Esophagus squamous epithelium (tissue), 5 donors: Measurements from ENCODE around the gene PTPRM. TPM values are rescaled to one million over a fixed set of nuclear protein-coding genes. Genes with fewer than 3 reads are reported as not detected.

Experiments
- DNase-seq: peaks from one replicate; lab custom pipeline; 2025; lab: John Stamatoyannopoulos, UW
- H3K27ac ChIP-seq, 4 donors: fragments of 200-600 bp; sonication (generic); one replicate each; pipeline ENCODE4 v1.5.1; 2016 to 2019; ENCODE audit warnings: mild to moderate bottlenecking in 1 of 4
- H3K27me3 ChIP-seq, 4 donors: fragments of 200-600 bp; sonication (generic); 1 replicate in 3 of 4; 2 replicates in 1 of 4; pipeline versions ENCODE4 v1.5.1 to v1.6.0; 2017 to 2021; ENCODE audit warnings: antibody characterized with exemption in 1 of 4
- H3K36me3 ChIP-seq, 3 donors: fragments of 200-600 bp; sonication (generic); one replicate each; pipeline ENCODE4 v1.5.1; 2016 to 2019
- H3K4me1 ChIP-seq, 3 donors: fragments of 200-600 bp; sonication (generic); one replicate each; pipeline ENCODE4 v1.5.1; 2017 to 2019
- H3K4me3 ChIP-seq, 4 donors: fragments of 200-600 bp; sonication (generic); 1 replicate in 3 of 4; 2 replicates in 1 of 4; pipeline ENCODE4 v1.5.1; 2016 to 2019; ENCODE audit warnings: mild to moderate bottlenecking in 2 of 4, moderate library complexity in 1 of 4
- H3K9me3 ChIP-seq, 3 donors: fragments of 200-600 bp; sonication (generic); one replicate each; pipeline ENCODE4 v1.5.1; 2016 to 2019
- POLR2A ChIP-seq, 4 donors: fragments of 450-650 bp; IDR thresholded peaks; one replicate each; pipeline ENCODE4 v1.6.1; 2017; ENCODE audit warnings: antibody characterized with exemption in 4 of 4, mild to moderate bottlenecking in 4 of 4, moderate library complexity in 3 of 4
- WGBS, 2 donors: methylation state at CpG; one replicate each; pipeline ENCODE4 v1.1.5; 2018; 5-methylcytosine and 5-hydroxymethylcytosine counted together
- intact Hi-C: fragments of 100-400 bp; cut with DNase I; formaldehyde crosslinking; loops from one replicate; pipeline ENCODE4 v1.15.0; 2022
- total RNA-seq, 4 donors: library from RNA; depleted of rRNA; stranded (reverse); fragments of >200 nt; gene quantifications; one replicate each; pipeline ENCODE4 v1.1.0, GENCODE V29; 2016
- TF ChIP-seq, protein P1 (sequence below), 6 experiments: fragments of 450-650 bp in 4 of 6; fragments of 200-600 bp in 2 of 6; sonication (generic) in 2 of 6; IDR thresholded peaks; one replicate each; pipeline ENCODE4 v1.5.1; 2016 to 2019; ENCODE audit warnings: antibody characterized with exemption in 6 of 6, mild to moderate bottlenecking in 4 of 6, moderate library complexity in 4 of 6
- donor health status: DM: yes; HTN: yes; CAD: no.

Gene PTPRM
- total RNA-seq, 4 donors from 2014 or later: 6.5 to 38.7 (median 11.1) TPM

DNA sequence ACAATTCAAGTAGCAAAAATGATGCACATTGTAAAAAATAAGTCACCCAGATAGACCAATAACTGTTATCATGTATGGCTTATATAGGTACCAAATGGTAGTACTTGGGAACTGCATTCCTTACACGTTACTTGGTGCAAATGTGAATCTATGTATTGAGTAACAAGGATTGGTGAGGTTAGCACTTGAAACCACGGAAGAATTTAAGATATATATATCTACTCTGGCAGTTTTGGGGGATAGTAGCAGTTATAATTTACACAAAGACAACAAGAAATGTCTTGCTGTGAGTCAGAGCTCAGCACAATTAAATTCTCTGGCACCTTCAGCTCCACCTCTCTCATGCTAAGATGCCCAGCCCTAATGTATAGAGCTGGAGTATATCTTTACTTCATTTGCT lies 682.7 kb downstream of the PTPRM start:
- intact Hi-C loops: no loop called here

DNA sequence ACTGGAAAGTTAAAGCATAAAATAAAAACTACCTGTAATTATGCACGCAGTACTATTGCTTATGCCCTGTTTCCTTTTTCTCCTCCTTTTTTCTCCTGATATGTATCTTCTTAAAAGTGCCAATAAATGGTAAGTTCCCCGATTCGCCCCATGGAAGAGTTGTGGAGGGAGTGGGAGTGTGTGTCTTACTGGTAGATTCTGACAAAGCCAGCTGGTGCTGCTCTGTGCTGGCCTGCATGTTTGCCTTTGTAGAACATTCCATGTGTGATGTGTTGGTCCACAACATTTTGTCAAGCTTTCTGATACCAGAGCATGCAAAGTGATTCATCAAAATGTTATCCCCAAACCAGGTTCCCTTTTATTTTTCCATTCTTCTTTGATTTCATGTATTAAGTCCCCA lies 685.3 kb downstream of the PTPRM start:
- no peaks in the 10 kb centered on the region for H3K9me3 ChIP-seq
- no peak for TF ChIP-seq POLR2A (IDR thresholded peaks at IDR 0.05)
- TF ChIP-seq, protein P1, sequence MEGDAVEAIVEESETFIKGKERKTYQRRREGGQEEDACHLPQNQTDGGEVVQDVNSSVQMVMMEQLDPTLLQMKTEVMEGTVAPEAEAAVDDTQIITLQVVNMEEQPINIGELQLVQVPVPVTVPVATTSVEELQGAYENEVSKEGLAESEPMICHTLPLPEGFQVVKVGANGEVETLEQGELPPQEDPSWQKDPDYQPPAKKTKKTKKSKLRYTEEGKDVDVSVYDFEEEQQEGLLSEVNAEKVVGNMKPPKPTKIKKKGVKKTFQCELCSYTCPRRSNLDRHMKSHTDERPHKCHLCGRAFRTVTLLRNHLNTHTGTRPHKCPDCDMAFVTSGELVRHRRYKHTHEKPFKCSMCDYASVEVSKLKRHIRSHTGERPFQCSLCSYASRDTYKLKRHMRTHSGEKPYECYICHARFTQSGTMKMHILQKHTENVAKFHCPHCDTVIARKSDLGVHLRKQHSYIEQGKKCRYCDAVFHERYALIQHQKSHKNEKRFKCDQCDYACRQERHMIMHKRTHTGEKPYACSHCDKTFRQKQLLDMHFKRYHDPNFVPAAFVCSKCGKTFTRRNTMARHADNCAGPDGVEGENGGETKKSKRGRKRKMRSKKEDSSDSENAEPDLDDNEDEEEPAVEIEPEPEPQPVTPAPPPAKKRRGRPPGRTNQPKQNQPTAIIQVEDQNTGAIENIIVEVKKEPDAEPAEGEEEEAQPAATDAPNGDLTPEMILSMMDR (IDR thresholded peaks at IDR 0.05): no peak
- no peak overlapping the region for H3K4me3 ChIP-seq
- H3K4me1 ChIP-seq: no peaks in the 10 kb centered on the region
- 88 to 91% methylated on average over 3 of the region's 3 CpGs for WGBS, 2 donors
- no peaks in the 10 kb centered on the region for H3K27me3 ChIP-seq
- H3K36me3 ChIP-seq: peaks cover 0 to 9% (median 0%) of the 10 kb centered on the region in 3 donors
- DNase-seq: no peak
- intact Hi-C loops: no loop called here
- no peak overlapping the region for H3K27ac ChIP-seq

More for the DNA sequence above, 682.7 kb downstream of the PTPRM start:
- TF ChIP-seq, protein P1 (IDR thresholded peaks at IDR 0.05): no peak
- TF ChIP-seq POLR2A (IDR thresholded peaks at IDR 0.05): no peak
- no peaks in the 10 kb centered on the region for H3K9me3 ChIP-seq
- no peaks in the 10 kb centered on the region for H3K4me1 ChIP-seq
- no peak overlapping the region for H3K4me3 ChIP-seq
- no peak overlapping the region for H3K27ac ChIP-seq
- H3K36me3 ChIP-seq: peaks cover 0 to 9% (median 0%) of the 10 kb centered on the region in 3 donors
- 74 to 86% methylated on average over 2 of the region's 2 CpGs for WGBS, 2 donors
- no peak for DNase-seq
- H3K27me3 ChIP-seq: no peaks in the 10 kb centered on the region

DNA sequence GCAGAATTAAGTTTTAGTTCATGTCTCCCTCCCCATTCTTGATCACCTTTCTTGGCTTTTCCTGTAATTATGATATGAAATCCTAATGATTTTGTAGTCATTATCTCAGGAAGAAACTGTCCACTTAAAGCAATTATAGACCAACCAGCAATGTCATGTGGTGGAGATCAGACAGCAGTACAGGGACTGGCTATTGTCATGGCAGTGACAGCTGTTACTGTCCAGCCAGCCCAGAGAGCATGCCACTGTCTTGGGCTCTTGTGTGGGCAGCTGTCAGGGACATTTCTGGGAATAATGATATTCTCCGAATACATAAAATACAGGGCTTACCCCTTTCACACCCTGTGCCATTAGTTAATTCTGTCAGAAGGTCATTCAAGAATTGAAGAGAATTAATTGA lies 686.8 kb downstream of the PTPRM start:
- no peaks in the 10 kb centered on the region for H3K4me1 ChIP-seq
- no peaks in the 10 kb centered on the region for H3K27me3 ChIP-seq
- no peak overlapping the region for H3K4me3 ChIP-seq
- H3K36me3 ChIP-seq: peaks cover 0 to 9% (median 0%) of the 10 kb centered on the region in 3 donors
- no peaks in the 10 kb centered on the region for H3K9me3 ChIP-seq
- H3K27ac ChIP-seq: no peak overlapping the region
- intact Hi-C loops: no loop called here
- WGBS, 2 donors: 100% methylated on average over 1 of the region's 1 CpG
- DNase-seq: no peak
- TF ChIP-seq, protein P1 (IDR thresholded peaks at IDR 0.05): no peak
- no peak for TF ChIP-seq POLR2A (IDR thresholded peaks at IDR 0.05)

DNA sequence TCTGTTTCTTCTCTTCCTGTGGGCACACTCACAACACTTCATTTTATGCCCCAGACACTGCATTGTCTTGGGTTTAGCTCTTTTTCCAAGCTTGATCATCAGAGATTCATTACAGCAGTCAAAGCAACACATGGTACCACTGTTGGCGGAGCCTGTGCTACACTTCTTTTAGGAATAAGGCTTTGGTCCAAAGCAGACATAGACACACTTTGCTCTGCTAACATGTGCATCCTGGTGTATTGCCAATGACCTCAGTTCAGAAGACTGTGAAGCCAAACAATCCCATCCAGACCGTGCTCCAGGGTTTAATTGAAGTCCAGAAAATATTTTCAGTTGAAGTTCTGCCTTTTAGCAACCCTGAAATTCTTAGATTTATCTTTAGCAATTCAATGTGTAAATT lies 687.5 kb downstream of the PTPRM start:
- DNase-seq: no peak
- WGBS, 2 donors: 73 to 80% methylated on average over 2 of the region's 2 CpGs

DNA sequence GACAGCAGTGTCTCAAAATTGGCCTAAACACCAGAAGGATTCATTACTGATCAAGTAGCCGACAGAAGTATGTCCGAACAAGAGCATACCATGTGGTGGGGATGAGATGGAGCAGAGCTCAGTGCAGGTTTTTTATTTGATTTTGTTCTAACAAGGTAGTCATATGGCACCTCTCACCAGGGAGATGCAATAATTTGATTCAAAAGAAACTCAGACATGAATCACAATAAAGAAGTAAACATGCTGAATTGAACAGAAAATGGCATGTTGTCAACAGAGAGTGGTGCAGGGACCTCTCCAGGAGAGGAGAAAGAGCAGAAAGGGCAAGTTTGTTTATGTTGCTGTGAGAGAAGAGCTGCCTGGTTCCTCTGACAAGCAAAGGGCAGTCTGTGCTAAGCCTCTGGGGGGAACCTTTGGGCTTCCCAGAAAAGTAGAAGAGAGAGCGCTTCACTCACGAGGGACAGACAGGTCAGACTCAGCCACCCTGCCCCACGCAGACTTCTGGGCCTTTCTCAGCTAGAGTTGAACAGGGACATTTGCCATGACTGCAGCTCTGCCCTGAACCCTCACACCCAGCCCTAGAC lies 690.8 kb downstream of the PTPRM start:
- H3K36me3 ChIP-seq: peaks cover 0 to 9% (median 0%) of the 10 kb centered on the region in 3 donors
- TF ChIP-seq, protein P1 (IDR thresholded peaks at IDR 0.05): no peak
- no peak for TF ChIP-seq POLR2A (IDR thresholded peaks at IDR 0.05)
- DNase-seq: no peak
- H3K27me3 ChIP-seq: no peaks in the 10 kb centered on the region
- no peak overlapping the region for H3K27ac ChIP-seq
- WGBS, 2 donors: 80 to 88% methylated on average over 4 to 5 of the region's 5 CpGs
- intact Hi-C loops: no loop called here
- no peaks in the 10 kb centered on the region for H3K9me3 ChIP-seq
- H3K4me1 ChIP-seq: peaks cover 0 to 5% (median 0%) of the 10 kb centered on the region in 3 donors
- H3K4me3 ChIP-seq: no peak overlapping the region

More for the DNA sequence above, 687.5 kb downstream of the PTPRM start:
- Histone ChIP-seq H3K27me3 (no peaks in the 10 kb centered on the region), H3K36me3 (peaks cover 0 to 9% (median 0%) of the 10 kb centered on the region in 3 donors), H3K4me3 (no peak overlapping the region), H3K9me3 (no peaks in the 10 kb centered on the region), H3K27ac (no peak overlapping the region), H3K4me1 (no peaks in the 10 kb centered on the region)
- TF ChIP-seq, protein P1 (IDR thresholded peaks at IDR 0.05): no peak
- TF ChIP-seq POLR2A (IDR thresholded peaks at IDR 0.05): no peak
- intact Hi-C loops: no loop called here
